Activated CD4-positive, CD25-positive, alpha-beta regulatory T cell (primary cell): ENCODE results near the gene MMP19.
"Not testable (repeated sequence)": the region's sequence is repeated elsewhere in the genome, so short reads cannot be mapped to it uniquely, and the experiment has no call there.

Source experiments
- DNase-seq, 4 experiments: peaks; one replicate each; lab custom pipeline; 2025; lab: John Stamatoyannopoulos, UW

The MMP19 gene

GRCh38 chr12:55842681-55843429, at the start of gene MMP19:
MMP19 (minus strand) TSS chr12:55842936; CDS start chr12:55842830, 106 bp downstream.
- DNase-seq: no peak

- no peak for DNase-seq
These were observed 48.6 kb upstream of the MMP19 start for GRCh38 chr12:55891310-55891709.

- no peak for DNase-seq
These were observed 42.4 kb upstream of the MMP19 start for GRCh38 chr12:55885113-55885512.

GRCh38 chr12:55877824-55878223, 35.1 kb upstream of the MMP19 start:
- DNase-seq: no peak

GRCh38 chr12:55875704-55876467, 33.1 kb upstream of the MMP19 start:
- DNase-seq: no peak

- no peak for DNase-seq
These were observed 31.7 kb upstream of the MMP19 start for GRCh38 chr12:55874443-55874842.

GRCh38 chr12:55866454-55867004, 23.8 kb upstream of the MMP19 start:
- DNase-seq: not testable (repeated sequence)

- no peak for DNase-seq
These were observed 22.6 kb upstream of the MMP19 start for GRCh38 chr12:55865327-55865726.

GRCh38 chr12:55862931-55863330, 20.2 kb upstream of the MMP19 start:
- DNase-seq: not testable (repeated sequence)

GRCh38 chr12:55862286-55862685, 19.6 kb upstream of the MMP19 start:
- no peak for DNase-seq

GRCh38 chr12:55861871-55862270, 19.1 kb upstream of the MMP19 start:
- DNase-seq: no peak

GRCh38 chr12:55861396-55861795, 18.7 kb upstream of the MMP19 start:
- no peak for DNase-seq

- no peak for DNase-seq
These were observed 10.0 kb upstream of the MMP19 start for GRCh38 chr12:55852740-55853139.

- no peak for DNase-seq
These were observed 8.2 kb upstream of the MMP19 start for GRCh38 chr12:55850893-55851292.

- DNase-seq: no peak
These were observed 7.7 kb upstream of the MMP19 start for GRCh38 chr12:55850401-55850800.

GRCh38 chr12:55849616-55850343, 7.0 kb upstream of the MMP19 start:
- DNase-seq: no peak

- no peak for DNase-seq
These were observed 5.0 kb upstream of the MMP19 start for GRCh38 chr12:55847603-55848291.

GRCh38 chr12:55847033-55847432, 4.3 kb upstream of the MMP19 start:
- no peak for DNase-seq

- no peak for DNase-seq
These were observed 3.2 kb upstream of the MMP19 start for GRCh38 chr12:55845785-55846496.

GRCh38 chr12:55845361-55845760, 2.6 kb upstream of the MMP19 start:
- no peak for DNase-seq

- DNase-seq: no peak
These were observed 2.2 kb upstream of the MMP19 start for GRCh38 chr12:55844961-55845360.
